ENCODE data around the gene ANO1. TPM values are rescaled to one million over a fixed set of nuclear protein-coding genes. Genes with fewer than 3 reads are reported as not detected.

ANO1 gene
- polyA plus RNA-seq, 6 donors from 2014 or later, result not detected

DNA sequence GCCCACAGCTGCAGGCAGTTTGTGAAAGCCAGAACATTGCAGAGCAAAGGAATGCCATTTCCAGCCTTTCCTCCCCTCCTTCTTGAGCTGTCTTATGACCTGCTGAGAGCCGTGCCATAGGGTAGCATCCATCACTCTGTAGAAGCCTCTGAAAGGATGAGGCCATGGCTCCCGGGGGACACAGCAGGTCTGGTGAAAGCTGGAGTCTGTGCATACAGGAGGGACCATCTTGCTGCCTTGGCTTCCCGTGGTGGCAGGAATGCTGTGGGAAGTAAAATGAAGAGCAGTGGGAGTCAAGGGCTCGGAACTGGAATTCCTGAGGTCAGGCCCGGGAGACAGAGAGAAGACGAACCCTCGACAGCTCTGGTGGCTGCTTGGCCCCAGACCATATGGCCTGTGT lies 30.9 kb downstream of the ANO1 start:
- no peaks in the 10 kb centered on the region for H3K36me3 Mint-ChIP-seq
- H3K27me3 Mint-ChIP-seq, result peaks cover 5 to 44% (median 31%) of the 10 kb centered on the region in 3 donors

DNA sequence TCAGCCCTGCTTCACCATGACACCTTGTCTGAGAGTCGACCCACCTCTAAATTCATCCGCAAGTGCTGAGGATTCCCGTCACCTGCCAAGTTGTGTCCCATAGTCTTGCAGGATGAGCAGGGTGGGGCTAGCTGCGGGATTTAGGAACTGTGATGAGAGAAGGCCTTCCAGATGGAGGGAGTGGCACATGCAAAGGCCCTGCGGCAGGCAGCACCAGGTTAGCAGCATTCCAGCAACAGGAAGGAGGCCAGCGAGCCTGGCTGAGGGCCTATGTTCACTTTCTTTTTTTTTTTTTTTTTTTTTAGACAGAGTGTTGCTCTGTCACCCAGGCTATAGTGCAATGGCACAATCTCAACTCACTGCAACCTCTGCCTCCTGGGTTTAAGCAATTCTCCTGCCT lies 31.8 kb downstream of the ANO1 start:
- DNase-seq (no peak), ATAC-seq (ENCODE audit: low read depth in 2 of 2) (no peak)
- Mint-ChIP-seq H3K9me3 (no peaks in the 10 kb centered on the region), H3K36me3 (no peaks in the 10 kb centered on the region), H3K4me1 (peaks cover 0 to 10% (median 4%) of the 10 kb centered on the region in 3 donors), H3K4me3 (no peak overlapping the region), H3K27ac (no peak overlapping the region), H3K27me3 (peaks cover 6 to 40% (median 23%) of the 10 kb centered on the region in 3 donors)

More for the DNA sequence above, 30.9 kb downstream of the ANO1 start:
- no peak for ATAC-seq (ENCODE audit: low read depth in 2 of 2)
- Mint-ChIP-seq H3K4me1 (peaks cover 0 to 10% (median 4%) of the 10 kb centered on the region in 3 donors), H3K4me3 (peak overlapping the region in 1 of 8 donors; percentile 22), H3K27ac (no peak overlapping the region), H3K9me3 (no peaks in the 10 kb centered on the region)
- DNase-seq, result no peak

DNA sequence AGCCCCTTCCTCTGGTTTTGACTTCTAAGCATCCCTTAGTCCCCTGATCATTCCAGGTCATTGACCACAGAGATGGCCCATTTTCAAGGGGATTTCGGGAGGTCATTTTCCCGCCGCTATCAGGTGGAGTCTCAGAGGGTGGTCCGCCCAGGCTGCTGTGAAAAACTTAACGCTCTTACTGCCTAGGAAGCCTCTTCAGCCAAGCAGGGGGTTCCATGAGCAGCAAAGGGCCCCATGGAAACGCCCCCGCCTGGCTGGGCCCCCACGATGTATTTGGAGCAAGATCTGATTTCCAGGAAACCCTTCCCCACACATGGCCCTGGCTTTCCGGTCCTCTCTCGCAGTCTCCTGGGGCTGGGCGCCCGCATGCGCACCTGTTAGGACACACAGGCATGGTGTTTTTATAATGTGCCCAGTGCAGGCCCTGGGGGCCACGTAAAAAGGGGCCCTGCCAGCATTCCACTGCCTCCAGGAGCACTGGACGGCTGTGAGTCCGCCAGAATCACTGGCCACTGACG lies 32.5 kb downstream of the ANO1 start:
- Mint-ChIP-seq H3K4me3 (no peak overlapping the region), H3K27me3 (peaks cover 6 to 38% (median 23%) of the 10 kb centered on the region in 3 donors)

DNA sequence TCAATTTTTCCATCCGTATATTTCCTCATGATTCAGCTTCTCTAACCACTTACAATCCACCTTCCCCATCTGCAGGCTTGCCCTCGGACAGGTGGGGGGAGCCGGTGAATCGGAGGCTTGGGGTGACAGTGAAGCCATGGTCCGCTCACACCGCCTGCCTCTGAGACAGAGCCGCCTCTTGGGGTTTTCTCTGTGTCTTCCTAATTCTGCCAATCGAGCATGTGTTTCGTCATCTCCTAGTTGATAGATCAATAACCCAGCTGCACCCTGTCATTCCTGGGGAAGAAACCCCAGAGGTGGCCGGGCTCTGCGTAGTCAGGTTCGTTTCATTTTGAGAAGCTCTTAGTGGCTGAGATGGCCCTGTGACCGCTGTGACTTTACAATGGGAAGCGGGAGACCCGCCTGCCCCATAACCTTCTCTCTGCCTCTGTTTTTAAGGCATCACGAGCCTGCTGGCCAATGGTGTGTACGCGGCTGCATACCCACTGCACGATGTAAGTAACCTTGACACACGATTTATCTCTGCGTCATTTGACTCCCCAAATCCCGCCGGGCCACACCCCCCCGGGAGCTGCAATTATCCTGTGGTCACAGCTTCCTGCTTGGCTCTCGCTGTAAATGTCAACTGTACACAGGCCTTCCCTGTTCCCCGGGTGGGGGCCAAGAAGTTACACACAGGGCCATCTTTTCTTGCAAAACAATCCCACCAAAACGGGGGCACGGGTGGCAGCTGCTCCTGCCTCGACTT lies 33.3 kb downstream of the ANO1 start:
- no peak for DNase-seq
- H3K36me3 Mint-ChIP-seq, result no peaks in the 10 kb centered on the region
- no peak overlapping the region for H3K27ac Mint-ChIP-seq
- peaks cover 6 to 38% (median 23%) of the 10 kb centered on the region in 3 donors for H3K27me3 Mint-ChIP-seq
- ATAC-seq (ENCODE audit: low read depth in 2 of 2), result no peak
- H3K4me3 Mint-ChIP-seq, result no peak overlapping the region
- peaks cover 0 to 10% (median 4%) of the 10 kb centered on the region in 3 donors for H3K4me1 Mint-ChIP-seq
- H3K9me3 Mint-ChIP-seq, result no peaks in the 10 kb centered on the region

More for the DNA sequence above, 32.5 kb downstream of the ANO1 start:
- H3K36me3 Mint-ChIP-seq, result no peaks in the 10 kb centered on the region
- no peak for DNase-seq
- peaks cover 0 to 10% (median 4%) of the 10 kb centered on the region in 3 donors for H3K4me1 Mint-ChIP-seq
- no peaks in the 10 kb centered on the region for H3K9me3 Mint-ChIP-seq
- ATAC-seq (ENCODE audit: low read depth in 2 of 2), result no peak
- no peak overlapping the region for H3K27ac Mint-ChIP-seq

DNA sequence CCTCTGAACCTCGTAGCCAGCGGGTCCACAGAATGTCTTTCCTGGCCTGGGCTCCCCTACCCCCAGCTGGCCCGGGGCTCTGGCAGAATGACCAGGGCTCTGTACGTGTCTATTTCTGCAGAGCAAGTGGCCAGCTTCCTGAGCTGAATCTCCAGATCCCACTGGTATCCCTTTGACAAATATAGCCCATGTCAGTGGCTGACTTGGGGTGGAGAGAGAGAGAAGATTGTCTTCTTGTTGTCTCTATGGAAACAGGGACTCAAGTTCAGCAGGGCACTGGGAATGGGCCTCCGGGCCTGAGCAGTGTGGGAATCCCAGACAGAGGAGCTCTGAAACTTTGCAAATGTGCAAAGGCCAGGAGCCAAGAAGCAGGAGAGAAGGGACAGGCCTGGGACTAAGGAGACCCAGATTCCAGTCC lies 33.9 kb downstream of the ANO1 start:
- no peak for ATAC-seq (ENCODE audit: low read depth in 2 of 2)
- H3K4me3 Mint-ChIP-seq, result no peak overlapping the region
- DNase-seq, result no peak
- peak overlapping the region in 1 of 6 donors; percentile 44 for H3K27ac Mint-ChIP-seq
- no peaks in the 10 kb centered on the region for H3K9me3 Mint-ChIP-seq
- H3K36me3 Mint-ChIP-seq, result no peaks in the 10 kb centered on the region
- H3K27me3 Mint-ChIP-seq, result peaks cover 6 to 37% (median 18%) of the 10 kb centered on the region in 3 donors
- peaks cover 0 to 10% (median under 1%) of the 10 kb centered on the region in 3 donors for H3K4me1 Mint-ChIP-seq

DNA sequence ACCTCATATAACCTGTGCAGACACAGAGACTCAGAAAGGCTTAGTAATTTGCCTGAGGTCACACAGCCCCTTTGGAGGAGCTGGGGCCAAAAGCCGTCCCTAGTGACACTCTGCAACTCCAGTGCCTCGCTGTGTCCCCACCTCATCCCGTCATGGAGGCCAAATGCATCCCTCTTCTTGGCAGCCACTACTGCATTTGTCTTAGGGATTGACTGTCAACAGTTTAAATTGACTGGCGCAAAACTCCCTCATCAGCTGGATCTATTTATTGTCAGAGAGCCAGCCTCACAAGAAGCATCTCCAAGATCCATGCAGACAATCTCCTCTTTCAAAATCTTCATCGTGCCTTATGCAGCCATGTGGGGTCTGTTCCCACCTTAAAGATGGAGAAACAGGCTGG lies 35.7 kb downstream of the ANO1 start:
- DNase-seq (no peak), ATAC-seq (ENCODE audit: low read depth in 2 of 2) (no peak)
- H3K4me1 Mint-ChIP-seq, result peaks cover 0 to 10% (median 0%) of the 10 kb centered on the region in 3 donors
- H3K27me3 Mint-ChIP-seq, result peaks cover 11 to 46% (median 30%) of the 10 kb centered on the region in 3 donors
- H3K27ac Mint-ChIP-seq, result no peak overlapping the region
- H3K4me3 Mint-ChIP-seq, result no peak overlapping the region
- peaks cover 0 to 7% (median 3%) of the 10 kb centered on the region in 7 donors for H3K9me3 Mint-ChIP-seq
- H3K36me3 Mint-ChIP-seq, result peaks cover 0 to 9% of the 10 kb centered on the region in 2 donors

DNA sequence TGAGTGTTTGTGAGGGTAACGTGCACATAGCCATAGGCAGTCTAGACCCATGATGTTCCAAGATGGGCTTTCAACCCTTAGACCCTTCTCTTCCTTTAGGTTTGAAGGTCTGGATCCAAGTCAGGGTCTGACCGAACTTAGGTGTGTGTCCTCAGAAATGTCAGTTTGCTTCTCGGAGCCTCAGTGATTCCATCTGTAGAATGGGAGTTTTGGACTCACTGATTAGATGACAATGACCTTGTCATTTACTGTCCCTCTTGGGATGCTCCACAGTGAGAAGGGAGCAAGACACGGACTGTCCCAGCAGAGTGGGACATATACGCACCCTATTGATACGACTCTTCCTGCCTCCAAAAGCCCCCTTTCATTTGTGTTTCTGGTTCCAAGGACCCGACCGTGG lies 37.7 kb downstream of the ANO1 start:
- no peak overlapping the region for H3K27ac Mint-ChIP-seq
- H3K9me3 Mint-ChIP-seq, result peaks cover 0 to 15% (median 5%) of the 10 kb centered on the region in 7 donors
- peaks cover 0 to 10% (median 3%) of the 10 kb centered on the region in 3 donors for H3K4me1 Mint-ChIP-seq
- ATAC-seq (ENCODE audit: low read depth in 2 of 2) (no peak), DNase-seq (no peak)
- peaks cover 0 to 11% of the 10 kb centered on the region in 2 donors for H3K36me3 Mint-ChIP-seq
- peaks cover 16 to 48% (median 40%) of the 10 kb centered on the region in 3 donors for H3K27me3 Mint-ChIP-seq
- H3K4me3 Mint-ChIP-seq, result no peak overlapping the region

DNA sequence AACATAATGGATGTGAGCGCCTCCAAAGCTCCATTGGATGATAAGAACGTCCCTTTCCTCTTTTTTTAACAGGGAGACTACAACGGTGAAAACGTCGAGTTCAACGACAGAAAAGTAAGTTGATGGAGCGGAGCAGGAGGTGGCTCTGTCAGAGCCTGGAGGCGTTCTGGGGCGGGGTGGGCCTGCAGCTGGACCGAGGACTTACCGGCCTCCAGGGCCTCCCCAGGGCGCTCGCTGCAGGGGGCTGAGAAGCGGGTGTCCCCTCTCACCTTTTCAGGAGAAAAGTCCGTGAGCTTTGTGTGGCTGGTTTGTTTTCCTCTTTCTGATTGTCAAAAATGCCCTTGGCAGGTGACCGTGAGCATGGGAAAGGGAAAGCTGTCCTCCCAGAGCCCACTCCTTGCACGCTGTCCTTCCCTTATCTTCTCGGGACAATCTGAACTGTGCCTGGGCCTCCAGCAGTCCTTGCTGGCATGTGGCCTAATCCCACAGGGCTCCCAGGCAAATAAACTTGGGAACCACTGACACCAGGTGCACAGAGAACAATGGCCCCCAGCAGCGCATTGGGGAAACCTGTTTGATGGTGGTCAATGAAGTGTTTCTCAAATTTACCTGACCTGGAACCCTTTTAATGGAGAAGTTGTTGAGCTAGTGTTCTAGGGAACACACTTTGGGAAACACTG lies 38.4 kb downstream of the ANO1 start:
- Mint-ChIP-seq H3K9me3 (peaks cover 0 to 20% (median 5%) of the 10 kb centered on the region in 7 donors), H3K4me1 (peaks cover 0 to 7% (median 5%) of the 10 kb centered on the region in 3 donors), H3K36me3 (peaks cover 0 to 11% of the 10 kb centered on the region in 2 donors), H3K4me3 (no peak overlapping the region), H3K27ac (no peak overlapping the region), H3K27me3 (peaks cover 16 to 41% (median 40%) of the 10 kb centered on the region in 3 donors)
- no peak for DNase-seq
- no peak for ATAC-seq (ENCODE audit: low read depth in 2 of 2)

DNA sequence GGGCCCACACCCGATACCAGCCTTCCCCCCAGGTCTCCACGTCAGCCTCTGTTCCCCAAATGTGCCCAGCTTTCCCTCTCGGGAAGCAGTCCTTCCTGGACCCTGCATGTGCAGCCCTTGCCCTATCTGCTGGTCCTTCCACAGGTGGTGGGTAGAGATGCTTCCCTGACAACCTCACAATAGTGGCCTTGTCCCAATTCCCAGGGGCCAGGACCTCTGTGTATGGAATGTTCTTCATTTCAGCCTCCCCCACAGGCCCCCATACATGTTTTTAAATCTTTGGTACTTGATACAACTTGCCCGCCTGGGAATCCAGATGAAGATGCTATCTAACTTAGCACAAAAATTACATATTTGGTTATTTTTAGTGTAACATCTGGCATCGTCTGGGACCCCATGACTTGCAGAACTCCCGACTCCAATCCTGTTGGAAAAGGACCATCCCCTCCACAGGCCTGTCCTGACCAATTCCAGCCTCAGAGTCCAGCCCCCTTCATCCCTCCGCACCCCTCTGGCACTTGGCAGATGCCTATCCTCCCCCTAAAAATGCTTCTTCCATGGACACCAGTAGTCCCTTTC lies 39.5 kb downstream of the ANO1 start:
- Mint-ChIP-seq H3K4me3 (no peak overlapping the region), H3K27ac (no peak overlapping the region), H3K9me3 (peaks cover 0 to 28% (median 5%) of the 10 kb centered on the region in 7 donors), H3K27me3 (peaks cover 16 to 51% (median 34%) of the 10 kb centered on the region in 3 donors), H3K4me1 (peaks cover 0 to 14% (median 0%) of the 10 kb centered on the region in 3 donors), H3K36me3 (peaks cover 0 to 17% of the 10 kb centered on the region in 2 donors)
- DNase-seq (no peak), ATAC-seq (ENCODE audit: low read depth in 2 of 2) (no peak)

DNA sequence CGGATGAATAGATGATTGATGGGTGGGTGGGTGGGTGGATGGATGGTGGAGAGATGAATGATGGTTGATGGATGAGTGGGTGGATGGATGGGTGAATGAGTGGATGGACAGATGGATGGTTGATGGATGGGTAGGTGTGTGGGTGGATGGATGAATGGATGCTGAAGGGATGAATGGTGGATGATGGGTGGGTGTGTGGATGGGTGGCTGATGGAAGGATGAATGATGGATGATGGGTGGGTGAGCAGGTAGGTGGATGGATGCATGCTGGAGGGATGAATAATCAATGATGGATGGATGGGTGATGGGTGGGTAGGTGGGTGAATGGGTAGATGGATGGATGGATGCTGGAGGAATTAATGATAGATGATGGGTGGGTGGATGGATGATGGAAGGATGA lies 40.5 kb downstream of the ANO1 start:
- ATAC-seq (ENCODE audit: low read depth in 2 of 2), result no peak
- peaks cover 0 to 20% of the 10 kb centered on the region in 2 donors for H3K36me3 Mint-ChIP-seq
- peaks cover 15 to 54% (median 34%) of the 10 kb centered on the region in 3 donors for H3K27me3 Mint-ChIP-seq
- peaks cover 0 to 16% (median 0%) of the 10 kb centered on the region in 3 donors for H3K4me1 Mint-ChIP-seq
- DNase-seq, result no peak
- H3K27ac Mint-ChIP-seq, result no peak overlapping the region
- peaks cover 0 to 29% (median 5%) of the 10 kb centered on the region in 7 donors for H3K9me3 Mint-ChIP-seq
- no peak overlapping the region for H3K4me3 Mint-ChIP-seq

DNA sequence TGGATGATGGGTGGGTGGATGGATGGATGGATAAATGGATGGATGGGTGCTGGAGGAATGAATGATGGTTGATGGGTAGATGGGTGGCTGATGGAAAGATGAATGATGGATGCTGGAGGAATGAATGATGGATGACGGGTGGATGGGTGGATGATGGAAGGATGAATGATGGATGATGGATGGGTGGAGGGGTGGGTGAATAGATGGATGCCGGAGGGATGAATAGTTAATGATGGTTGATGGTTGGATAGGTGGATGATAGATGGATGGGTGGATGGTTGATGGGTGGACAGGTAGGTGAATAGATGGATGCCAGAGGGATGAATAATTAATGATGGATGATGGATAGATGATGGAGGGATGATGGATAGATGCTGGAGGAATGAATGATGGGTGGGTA lies 41.4 kb downstream of the ANO1 start:
- no peak for DNase-seq
- H3K4me3 Mint-ChIP-seq, result no peak overlapping the region
- no peak for ATAC-seq (ENCODE audit: low read depth in 2 of 2)
- peaks cover 0 to 20% of the 10 kb centered on the region in 2 donors for H3K36me3 Mint-ChIP-seq
- peaks cover 15 to 54% (median 34%) of the 10 kb centered on the region in 3 donors for H3K27me3 Mint-ChIP-seq
- H3K9me3 Mint-ChIP-seq, result peaks cover 0 to 29% (median 5%) of the 10 kb centered on the region in 7 donors
- peaks cover 0 to 16% (median 0%) of the 10 kb centered on the region in 3 donors for H3K4me1 Mint-ChIP-seq
- no peak overlapping the region for H3K27ac Mint-ChIP-seq

DNA sequence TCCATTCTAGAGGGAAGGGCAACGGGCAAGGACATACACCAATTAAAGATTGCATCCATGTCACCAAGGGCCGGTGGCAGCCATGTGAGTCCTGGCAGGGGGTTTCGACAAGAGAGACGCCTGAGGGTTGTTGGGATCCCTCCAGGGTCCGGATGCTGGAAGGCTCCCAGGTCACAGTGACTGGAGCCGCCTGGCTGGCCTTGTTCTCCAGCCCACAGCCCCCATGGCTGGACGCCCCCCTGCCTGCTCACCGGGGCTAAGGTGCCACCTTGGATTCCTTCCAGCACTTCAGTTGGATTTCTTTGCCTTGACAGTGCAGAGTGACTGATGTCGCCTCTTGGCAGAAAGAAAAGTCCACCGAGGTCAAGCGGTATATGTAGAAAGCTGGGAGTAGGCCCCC lies 42.6 kb downstream of the ANO1 start:
- ATAC-seq (ENCODE audit: low read depth in 2 of 2) (no peak), DNase-seq (no peak)
- peaks cover 15 to 54% (median 35%) of the 10 kb centered on the region in 3 donors for H3K27me3 Mint-ChIP-seq
- H3K27ac Mint-ChIP-seq, result no peak overlapping the region
- H3K36me3 Mint-ChIP-seq, result peaks cover 0 to 20% of the 10 kb centered on the region in 2 donors
- peaks cover 0 to 29% (median 5%) of the 10 kb centered on the region in 7 donors for H3K9me3 Mint-ChIP-seq
- peaks cover 0 to 16% (median 0%) of the 10 kb centered on the region in 3 donors for H3K4me1 Mint-ChIP-seq
- no peak overlapping the region for H3K4me3 Mint-ChIP-seq
